Thymus (tissue), 11 donors: ENCODE measurements around the gene LSM7. TPM values are rescaled to one million over a fixed set of nuclear protein-coding genes. Genes with fewer than 3 reads are reported as not detected.

Source experiments
- DNase-seq, 9 donors: peaks; one replicate each; pipeline ENCODE4 v3.0.0-alpha.2; 2013; ENCODE audit warnings: low spot score in 9 of 9, low read depth in 6 of 9, missing footprints in 1 of 9
- H3K27ac ChIP-seq, 2 donors: one replicate each; pipeline ENCODE4 v1.5.1; 2013; ENCODE audit warnings: control low read depth in 1 of 2, low read depth in 1 of 2, low read length in 1 of 2, mild to moderate bottlenecking in 1 of 2, moderate library complexity in 1 of 2
- H3K27me3 ChIP-seq, 2 donors: one replicate each; pipeline ENCODE4 v1.5.1; 2013; ENCODE audit warnings: low read length in 1 of 2; ENCODE audit not compliant: control insufficient read depth in 2 of 2, insufficient read depth in 1 of 2
- H3K36me3 ChIP-seq, 2 donors: one replicate each; pipeline ENCODE4 v1.5.1; 2013; ENCODE audit warnings: low read length in 1 of 2, mild to moderate bottlenecking in 1 of 2, moderate library complexity in 1 of 2; ENCODE audit not compliant: control insufficient read depth in 2 of 2, insufficient read depth in 2 of 2
- H3K4me1 ChIP-seq, 2 donors: one replicate each; pipeline ENCODE4 v1.5.1; 2013; ENCODE audit warnings: low read length in 2 of 2; ENCODE audit not compliant: control insufficient read depth in 2 of 2, insufficient read depth in 2 of 2
- H3K4me3 ChIP-seq, 2 donors: one replicate each; pipeline ENCODE4 v1.5.1; 2013; ENCODE audit warnings: low read length in 2 of 2, control low read depth in 1 of 2, mild to moderate bottlenecking in 1 of 2
- H3K9me3 ChIP-seq, 2 donors: one replicate each; pipeline ENCODE4 v1.5.1; 2013; ENCODE audit warnings: low read length in 1 of 2, mild to moderate bottlenecking in 1 of 2; ENCODE audit not compliant: control insufficient read depth in 2 of 2, insufficient read depth in 1 of 2
- WGBS: extraction: QIAGEN DNeasy Blood & Tissue Kit; methylation state at CpG from one replicate; pipeline ENCODE4 v1.1.7; 2013; 5-methylcytosine and 5-hydroxymethylcytosine counted together
- polyA plus RNA-seq: library from polyadenylated mRNA; stranded (reverse); fragments of 200-250 nt; gene quantifications from one replicate; pipeline ENCODE4 v1.2.3, GENCODE V29; 2013
- total RNA-seq: library from RNA; stranded (reverse); fragments of 120-200 nt; gene quantifications from one replicate; pipeline ENCODE4 v1.2.4, GENCODE V29; 2013
- donor health status: healthy.

Gene LSM7
- total and polyA plus RNA-seq, 2 donors, result 175 to 243 TPM

- Histone ChIP-seq H3K27ac (no peak overlapping the region), H3K4me3 (no peak overlapping the region), H3K27me3 (peaks cover 5 to 29% of the 10 kb centered on the region in 2 donors), H3K4me1 (no peaks in the 10 kb centered on the region), H3K9me3 (peaks cover 2 to 9% of the 10 kb centered on the region in 2 donors), H3K36me3 (no peaks in the 10 kb centered on the region)
- WGBS, result 49% methylated on average over 10 of the region's 10 CpGs
- no peak for DNase-seq
Observed at GRCh38 chr19:2365201-2365970, 37.0 kb upstream of the LSM7 start.

GRCh38 chr19:2363419-2363818 is 35.0 kb upstream of the LSM7 start:
- WGBS, result 94% methylated on average over 17 of the region's 17 CpGs
- peaks cover 16 to 48% of the 10 kb centered on the region in 2 donors for H3K27me3 ChIP-seq
- H3K36me3 ChIP-seq, result no peaks in the 10 kb centered on the region
- DNase-seq, result no peak
- H3K4me3 ChIP-seq, result no peak overlapping the region
- H3K4me1 ChIP-seq, result no peaks in the 10 kb centered on the region
- peaks cover 0 to 2% of the 10 kb centered on the region in 2 donors for H3K9me3 ChIP-seq
- H3K27ac ChIP-seq, result no peak overlapping the region

- Histone ChIP-seq H3K4me3 (no peak overlapping the region), H3K27ac (no peak overlapping the region), H3K4me1 (no peaks in the 10 kb centered on the region), H3K9me3 (peaks cover 0 to 2% of the 10 kb centered on the region in 2 donors), H3K36me3 (no peaks in the 10 kb centered on the region), H3K27me3 (peaks cover 16 to 50% of the 10 kb centered on the region in 2 donors)
- WGBS, result 92% methylated on average over 15 of the region's 15 CpGs
- DNase-seq, result no peak
Observed at GRCh38 chr19:2362970-2363300, 34.5 kb upstream of the LSM7 start.

- Histone ChIP-seq H3K9me3 (peaks cover 0 to 2% of the 10 kb centered on the region in 2 donors), H3K36me3 (no peaks in the 10 kb centered on the region), H3K27ac (no peak overlapping the region), H3K27me3 (peaks cover 16 to 50% of the 10 kb centered on the region in 2 donors), H3K4me1 (no peaks in the 10 kb centered on the region), H3K4me3 (no peak overlapping the region)
- no peak for DNase-seq
- WGBS, result 96% methylated on average over 11 of the region's 11 CpGs
Observed at GRCh38 chr19:2362046-2362969, 33.9 kb upstream of the LSM7 start.

GRCh38 chr19:2361246-2362045 is 33.1 kb upstream of the LSM7 start:
- Histone ChIP-seq H3K4me3 (no peak overlapping the region), H3K36me3 (no peaks in the 10 kb centered on the region), H3K4me1 (no peaks in the 10 kb centered on the region), H3K9me3 (peaks cover 0 to 2% of the 10 kb centered on the region in 2 donors), H3K27ac (no peak overlapping the region), H3K27me3 (peaks cover 16 to 50% of the 10 kb centered on the region in 2 donors)
- DNase-seq, result no peak
- 54% methylated on average over 24 of the region's 24 CpGs for WGBS

- H3K9me3 ChIP-seq, result peaks cover 0 to 2% of the 10 kb centered on the region in 2 donors
- H3K27me3 ChIP-seq, result peaks cover 16 to 50% of the 10 kb centered on the region in 2 donors
- DNase-seq, result no peak
- no peaks in the 10 kb centered on the region for H3K36me3 ChIP-seq
- H3K4me3 ChIP-seq, result no peak overlapping the region
- no peaks in the 10 kb centered on the region for H3K4me1 ChIP-seq
- no peak overlapping the region for H3K27ac ChIP-seq
- 85% methylated on average over 11 of the region's 11 CpGs for WGBS
Observed at GRCh38 chr19:2360833-2361232, 32.4 kb upstream of the LSM7 start.

GRCh38 chr19:2359992-2360685 is 31.8 kb upstream of the LSM7 start, which contains the start of gene TMPRSS9:
Gene TMPRSS9, plus strand, starts transcription at chr19:2360265. Its CDS starts 29,521 bp downstream, at chr19:2389786.
- peaks cover 0 to 3% of the 10 kb centered on the region in 2 donors for H3K36me3 ChIP-seq
- no peaks in the 10 kb centered on the region for H3K4me1 ChIP-seq
- WGBS, result 25% methylated on average over 44 of the region's 44 CpGs
- H3K4me3 ChIP-seq, result no peak within 1 kb of the TSS
- H3K9me3 ChIP-seq, result peaks cover 0 to 2% of the 10 kb centered on the region in 2 donors
- H3K27ac ChIP-seq, result no peak within 1 kb of the TSS
- peaks cover 16 to 47% of the 10 kb centered on the region in 2 donors for H3K27me3 ChIP-seq
- DNase-seq, result no peak

GRCh38 chr19:2358548-2359173 is 30.3 kb upstream of the LSM7 start:
- Histone ChIP-seq H3K36me3 (peaks cover 11 to 17% of the 10 kb centered on the region in 2 donors), H3K4me3 (no peak overlapping the region), H3K9me3 (peaks cover 0 to 2% of the 10 kb centered on the region in 2 donors), H3K4me1 (no peaks in the 10 kb centered on the region), H3K27ac (no peak overlapping the region), H3K27me3 (peaks cover 16 to 47% of the 10 kb centered on the region in 2 donors)
- no peak for DNase-seq
- WGBS, result 93% methylated on average over 28 of the region's 28 CpGs
